Keratinocyte (primary cell): Measurements from ENCODE around the gene CYP2D6. TPM values are rescaled to one million over a fixed set of nuclear protein-coding genes. Genes with fewer than 3 reads are reported as not detected.

Experiments used
- DNase-seq: peaks from one replicate; pipeline ENCODE4 v3.0.0-alpha.2; 2011; ENCODE audit warnings: low read depth, missing footprints, low spot score
- FAIRE-seq: peaks from 2 replicates; lab custom pipeline; 2011; peaks lifted over from hg19 to GRCh38; lab: Jason Lieb, UNC
- H2AFZ ChIP-seq: 2 replicates; pipeline ENCODE4 v1.6.0; 2012; ENCODE audit warnings: low read length, control low read depth, inconsistent platforms; ENCODE audit not compliant: control insufficient read depth
- H3K27ac ChIP-seq: 2 replicates; pipeline ENCODE4 v1.5.1; 2011; ENCODE audit warnings: low read length; ENCODE audit not compliant: control insufficient read depth, insufficient read depth
- H3K27me3 ChIP-seq: 3 replicates; pipeline ENCODE4 v1.6.0; 2011; ENCODE audit warnings: low read length; ENCODE audit not compliant: control insufficient read depth, insufficient read depth; ENCODE audit errors: extremely low read depth
- H3K36me3 ChIP-seq, 2 experiments: 2 replicates in 1 of 2; 3 replicates in 1 of 2; pipeline ENCODE4 v1.5.1; 2011; ENCODE audit warnings: low read length in 2 of 2, mild to moderate bottlenecking in 1 of 2; ENCODE audit not compliant: control insufficient read depth in 2 of 2, insufficient read depth in 2 of 2; ENCODE audit errors: extremely low read depth in 1 of 2
- H3K4me1 ChIP-seq: 3 replicates; pipeline ENCODE4 v1.5.1; 2011; ENCODE audit warnings: low read length; ENCODE audit not compliant: control insufficient read depth, insufficient read depth; ENCODE audit errors: extremely low read depth
- H3K4me2 ChIP-seq: 3 replicates; pipeline ENCODE4 v1.6.0; 2011; ENCODE audit warnings: low read depth, low read length; ENCODE audit not compliant: control insufficient read depth, insufficient read depth; ENCODE audit errors: extremely low read depth
- H3K4me3 ChIP-seq, 3 experiments: fragments of 200-600 bp in 1 of 3; sonication (generic) in 1 of 3; 2 replicates in 2 of 3; 3 replicates in 1 of 3; pipeline ENCODE4 v1.5.1; 2011 to 2016; ENCODE audit warnings: low read length in 3 of 3, mild to moderate bottlenecking in 3 of 3, control low read depth in 2 of 3, inconsistent platforms in 1 of 3, low read depth in 1 of 3, mixed read lengths in 1 of 3, mixed run types in 1 of 3, moderate library complexity in 1 of 3; ENCODE audit not compliant: control insufficient read depth in 2 of 3, insufficient read depth in 2 of 3; ENCODE audit errors: extremely low read depth in 1 of 3
- H3K79me2 ChIP-seq: 2 replicates; pipeline ENCODE4 v1.6.0; 2012; ENCODE audit warnings: low read length; ENCODE audit not compliant: control insufficient read depth, insufficient read depth
- H3K9ac ChIP-seq: 3 replicates; pipeline ENCODE4 v1.6.0; 2011; ENCODE audit warnings: low read length; ENCODE audit not compliant: control insufficient read depth, insufficient read depth; ENCODE audit errors: extremely low read depth
- H3K9me1 ChIP-seq: 3 replicates; pipeline ENCODE4 v1.6.0; 2011; ENCODE audit warnings: low read length; ENCODE audit not compliant: control insufficient read depth, insufficient read depth; ENCODE audit errors: extremely low read depth
- H3K9me3 ChIP-seq: 2 replicates; pipeline ENCODE4 v1.5.1; 2012; ENCODE audit warnings: low read depth, low read length; ENCODE audit not compliant: control insufficient read depth
- H4K20me1 ChIP-seq: 3 replicates; pipeline ENCODE4 v1.6.0; 2011; ENCODE audit warnings: low read length; ENCODE audit not compliant: control insufficient read depth, insufficient read depth; ENCODE audit errors: extremely low read depth
- CTCF ChIP-seq, 3 experiments: IDR thresholded peaks in 1 of 3; conservative IDR thresholded peaks in 1 of 3; optimal IDR thresholded peaks in 1 of 3; 2 replicates in 2 of 3; 3 replicates in 1 of 3; pipeline versions ENCODE3 to v1.5.1; 2011; ENCODE audit warnings: low read length in 3 of 3, mild to moderate bottlenecking in 3 of 3, moderate library complexity in 2 of 3, control low read depth in 1 of 3, inconsistent platforms in 1 of 3; ENCODE audit not compliant: insufficient read depth in 2 of 3; ENCODE audit errors: extremely low read depth in 1 of 3
- EZH2 ChIP-seq: IDR thresholded peaks from one replicate; pipeline ENCODE4 v1.6.1; 2012; ENCODE audit warnings: inconsistent platforms, mild to moderate bottlenecking, low read length, moderate library complexity
- dilution Hi-C: fragments of 300-500 bp; cut with MboI; formaldehyde crosslinking; loops from one replicate; pipeline ENCODE4 v1.7.0; 2020; ENCODE audit warnings: low sequenced_read_pairs; ENCODE audit not compliant: extremely low pct_ligation_motif_present
- polyA plus RNA-seq, 5 experiments: library from polyadenylated mRNA; depleted of rRNA in 3 of 5; stranded (reverse) in 3 of 5; stranded (forward) in 1 of 5; unstranded in 1 of 5; fragments of >200 nt; gene quantifications; 1 replicate in 1 of 5; 2 replicates in 3 of 5; 3 replicates in 1 of 5; pipeline versions ENCODE4 v1.2.1 to v1.2.3, GENCODE V29; 2011 to 2012; ENCODE audit warnings: missing spikeins in 2 of 5, low read depth in 1 of 5, low replicate concordance in 1 of 5

Gene CYP2D6
- polyA plus RNA-seq, 1 donor (not counting 4 experiments of a cell fraction or from before 2014, with no cell fraction given) = 0.81 TPM

- no peak for DNase-seq
- peaks cover 3% of the 10 kb centered on the region for H3K9me3 ChIP-seq
- no peaks in the 10 kb centered on the region for H4K20me1 ChIP-seq
- dilution Hi-C loops = no loop called here
- FAIRE-seq = no peak
- H3K4me3 ChIP-seq = no peak overlapping the region
- H3K79me2 ChIP-seq = peaks cover 2% of the 10 kb centered on the region
- H3K4me1 ChIP-seq = peaks cover 21% of the 10 kb centered on the region
- H2AFZ ChIP-seq = no peak overlapping the region
- H3K27me3 ChIP-seq = no peaks in the 10 kb centered on the region
- no peaks in the 10 kb centered on the region for H3K9me1 ChIP-seq
- TF ChIP-seq CTCF (optimal IDR thresholded peaks at IDR 0.05 in 1 of 3, IDR thresholded peaks at IDR 0.05 in 1 of 3, conservative IDR thresholded peaks at IDR 0.05 in 1 of 3; ENCODE audit: extremely low read depth in 1 of 3, insufficient read depth in 2 of 3, low read length in 3 of 3) (no peak), EZH2 (no peak)
- H3K36me3 ChIP-seq = peaks cover 0 to 2% of the 10 kb centered on the region in 2 experiments
- H3K4me2 ChIP-seq = no peak overlapping the region
- H3K9ac ChIP-seq = no peak overlapping the region
- no peak overlapping the region for H3K27ac ChIP-seq
Observed at GRCh38 chr22:42076764-42077485, 53.7 kb downstream of the CYP2D6 start.

Other genes with a start within 250 kb of the CYP2D6 start
- gene SHISA8, start 215.7 kb downstream of the CYP2D6 start, polyA plus RNA-seq = not detected in 3 replicates
- 0.03 to 0.08 TPM (median 0.06 TPM) in 3 replicates for gene TNFRSF13C, start 204.0 kb downstream of the CYP2D6 start, polyA plus RNA-seq
- gene CENPM, start 183.7 kb downstream of the CYP2D6 start, polyA plus RNA-seq = 1.3 to 10.1 TPM (median 4.8 TPM) in 3 replicates
- 0.05 to 0.07 TPM (median 0.06 TPM) in 3 replicates for gene SEPTIN3, start 161.4 kb downstream of the CYP2D6 start, polyA plus RNA-seq
- gene WBP2NL, start 132.0 kb downstream of the CYP2D6 start, polyA plus RNA-seq = 0.04 to 0.07 TPM in 2 of 3 replicates, not detected in the other
- 17.0 to 20.9 TPM (median 20.5 TPM) in 3 replicates for gene NAGA, start 60.0 kb downstream of the CYP2D6 start, polyA plus RNA-seq
- gene PHETA2, start 56.6 kb downstream of the CYP2D6 start, polyA plus RNA-seq = 0.80 to 2.2 TPM (median 1.4 TPM) in 3 replicates
- gene SMDT1, start 51.1 kb downstream of the CYP2D6 start, polyA plus RNA-seq = 21.1 to 30.0 TPM (median 21.6 TPM) in 3 replicates
- gene NDUFA6, start 40.0 kb downstream of the CYP2D6 start, polyA plus RNA-seq = 46.3 to 86.7 TPM (median 54.6 TPM) in 3 replicates
- gene TCF20, start 139.8 kb upstream of the CYP2D6 start, polyA plus RNA-seq = 20.9 to 35.0 TPM (median 23.9 TPM) in 3 replicates